NOMO-1 (cell line): ENCODE measurements around the gene PRSS23.
"Not testable (repeated sequence)": the region's sequence is repeated elsewhere in the genome, so short reads cannot be mapped to it uniquely, and the experiment has no call there.

Source experiments
- DNase-seq, 2 experiments: peaks; one replicate each; lab custom pipeline; 2025; ENCODE audit not compliant: unreplicated experiment in 2 of 2; lab: John Stamatoyannopoulos, UW

The PRSS23 gene

DNA sequence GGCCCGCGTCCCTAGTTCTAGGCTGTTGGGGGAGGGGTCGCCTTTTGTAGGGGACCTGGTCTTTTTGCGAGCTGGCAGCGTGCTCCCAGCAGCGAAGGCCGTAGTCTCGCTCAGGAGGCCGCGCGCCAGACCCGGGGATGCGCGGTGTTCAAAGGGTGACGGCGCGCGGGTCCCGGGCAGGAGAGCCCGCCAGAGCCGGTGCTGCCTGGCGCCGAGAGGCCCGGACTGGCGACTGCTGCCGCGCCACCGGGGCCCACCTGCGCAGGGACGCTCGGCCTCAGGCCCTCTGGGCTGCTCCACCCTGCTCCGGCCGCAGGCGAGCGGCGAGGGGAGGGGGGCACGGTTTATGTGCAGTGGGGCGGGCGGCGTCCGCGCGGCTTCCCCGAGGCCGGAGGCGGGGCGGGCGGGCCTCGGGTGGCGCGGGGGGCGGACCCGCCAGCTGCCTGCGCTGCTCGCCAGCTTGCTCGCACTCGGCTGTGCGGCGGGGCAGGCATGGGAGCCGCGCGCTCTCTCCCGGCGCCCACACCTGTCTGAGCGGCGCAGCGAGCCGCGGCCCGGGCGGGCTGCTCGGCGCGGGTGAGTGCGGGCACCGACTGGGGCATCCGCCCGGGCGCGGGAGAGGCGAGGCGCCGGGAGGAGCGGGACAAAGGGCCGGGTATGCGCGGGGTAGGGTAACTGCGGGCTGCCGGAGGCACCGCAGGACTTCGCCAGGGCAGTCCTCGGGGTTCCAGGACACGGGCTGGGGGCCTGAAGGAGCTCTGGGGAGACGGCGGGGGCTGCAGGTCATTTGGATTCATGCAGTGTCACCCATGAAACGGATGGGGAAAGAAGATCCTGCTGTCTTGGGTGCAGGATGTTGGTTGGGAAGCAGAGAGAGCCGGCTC, at the start of gene PRSS23:
TSS of gene PRSS23 (plus strand) at position 467 of the 884 bp plus-strand sequence. CDS start 7,102 bp downstream, outside the sequence.
- no peak for DNase-seq

- no peak for DNase-seq
Measured at GRCh38 chr11:86753459-86753858, 46.9 kb upstream of the PRSS23 start.

GRCh38 chr11:86755146-86755545, 45.2 kb upstream of the PRSS23 start:
- no peak for DNase-seq

- no peak for DNase-seq
Measured at GRCh38 chr11:86758171-86758570, 42.2 kb upstream of the PRSS23 start.

- DNase-seq: no peak
Measured at GRCh38 chr11:86760577-86760976, 39.8 kb upstream of the PRSS23 start.

DNA sequence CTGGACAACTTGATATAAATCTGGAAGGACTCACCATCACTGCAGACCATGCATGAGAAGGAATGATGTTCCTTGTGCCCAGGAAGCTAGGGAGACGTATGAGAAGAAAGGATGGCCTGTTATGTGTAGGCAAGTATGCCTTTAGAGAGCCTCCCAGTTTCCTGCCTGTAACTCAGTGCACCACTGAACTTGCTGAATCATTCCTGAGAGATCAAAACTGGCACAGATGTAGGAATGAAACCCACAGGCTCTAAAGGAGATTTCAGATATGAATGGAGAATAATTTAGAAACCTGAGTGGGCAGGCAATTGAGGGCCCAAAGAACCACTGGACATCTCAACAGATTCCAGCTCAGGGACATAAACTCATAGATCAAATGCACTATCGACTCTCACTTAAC, 38.4 kb upstream of the PRSS23 start:
- no peak for DNase-seq

DNA sequence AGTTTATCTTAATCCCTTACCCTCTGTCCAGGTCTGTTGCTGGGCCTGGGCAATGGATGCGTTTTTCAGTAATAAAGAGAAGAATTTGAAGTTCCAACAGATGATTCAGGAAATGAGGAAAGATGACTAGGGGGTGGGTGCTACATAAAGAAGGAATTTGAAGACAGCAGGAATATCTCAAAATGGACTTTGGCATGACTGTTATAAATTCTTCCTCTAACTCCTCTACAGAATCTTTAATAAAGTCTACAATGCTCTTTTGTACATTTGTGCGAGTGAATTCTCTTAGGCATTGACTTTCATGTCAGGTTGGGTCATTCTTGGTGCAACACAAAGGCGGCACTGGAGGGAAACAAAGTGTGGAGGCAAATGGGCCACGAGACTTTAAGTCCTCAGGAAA, 35.1 kb upstream of the PRSS23 start:
- DNase-seq: no peak

DNA sequence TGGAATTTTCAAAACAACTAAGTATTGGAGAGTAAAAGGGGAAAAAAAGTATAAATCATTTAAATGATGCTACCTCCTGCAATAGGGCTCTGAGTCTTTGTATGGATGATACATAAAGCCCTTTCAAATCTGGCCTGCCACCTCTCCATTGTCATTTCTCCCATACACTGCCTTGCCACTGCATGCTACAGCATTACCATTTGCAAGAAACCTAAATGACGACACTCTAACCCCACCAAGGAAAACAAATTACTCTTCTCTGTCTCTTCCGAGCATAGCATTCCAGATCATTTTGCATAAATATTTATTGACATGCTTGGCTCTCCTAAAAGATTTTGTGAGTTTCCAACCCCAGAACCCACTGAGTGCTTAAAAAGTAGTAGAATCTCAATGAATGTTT, 34.5 kb upstream of the PRSS23 start:
- no peak for DNase-seq

DNA sequence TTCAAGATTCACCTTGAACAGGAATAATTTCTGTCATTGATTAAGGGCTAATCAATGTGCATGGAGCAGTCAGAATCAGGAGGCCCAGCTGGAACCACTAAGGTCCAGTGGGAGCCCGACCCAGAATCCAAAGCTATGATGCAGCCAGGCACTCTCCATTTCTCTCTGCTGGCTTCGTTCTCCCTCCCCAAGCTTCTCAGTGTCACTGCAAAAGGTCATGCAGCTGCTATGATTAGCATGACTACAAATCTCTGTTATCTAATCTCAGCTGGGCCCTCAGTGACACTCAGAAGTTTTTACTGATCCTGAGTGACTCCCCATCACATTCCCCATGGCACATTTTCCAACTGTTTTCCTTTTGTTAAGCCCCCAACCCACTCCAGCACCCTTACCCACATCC, 31.1 kb upstream of the PRSS23 start:
- no peak for DNase-seq

- not testable (repeated sequence) for DNase-seq
Measured at GRCh38 chr11:86770473-86771027, 29.8 kb upstream of the PRSS23 start.

- DNase-seq: no peak
Measured at GRCh38 chr11:86772999-86773398, 27.3 kb upstream of the PRSS23 start.

DNA sequence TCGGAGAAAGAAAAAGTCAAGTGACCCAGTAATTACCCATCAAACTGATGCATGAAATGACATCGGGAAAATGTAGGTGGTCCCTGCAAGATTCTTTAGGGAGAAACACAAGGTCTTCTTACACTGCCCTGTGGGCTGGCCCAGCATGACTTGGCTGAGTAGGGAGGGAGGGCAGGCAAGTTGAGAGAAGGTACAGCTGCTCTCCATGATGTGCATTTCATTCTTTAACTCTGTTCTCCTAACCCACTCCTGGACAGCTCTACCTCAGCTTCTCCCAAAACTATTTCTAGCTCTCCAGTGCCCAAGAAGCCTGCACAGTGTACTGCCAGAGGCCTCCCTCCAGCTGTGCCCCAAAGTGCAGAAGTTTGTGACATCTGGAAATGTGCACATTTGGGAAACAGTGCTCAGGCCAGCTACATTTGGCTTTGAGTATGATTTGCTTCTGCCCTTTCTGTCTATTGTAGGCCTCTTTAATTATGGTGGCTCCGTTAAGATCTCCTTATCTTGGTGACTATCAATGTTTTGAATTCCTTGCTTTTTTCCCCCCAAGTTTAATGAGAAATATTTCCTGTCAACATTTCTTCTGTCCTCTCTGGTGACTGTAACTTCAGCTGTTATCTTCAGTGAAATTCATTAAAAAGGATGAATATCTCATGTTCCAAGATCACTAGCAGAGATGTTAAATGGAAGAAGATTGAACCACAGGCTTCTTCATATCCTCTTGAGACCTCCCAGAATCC, 26.7 kb upstream of the PRSS23 start:
- DNase-seq: no peak

DNA sequence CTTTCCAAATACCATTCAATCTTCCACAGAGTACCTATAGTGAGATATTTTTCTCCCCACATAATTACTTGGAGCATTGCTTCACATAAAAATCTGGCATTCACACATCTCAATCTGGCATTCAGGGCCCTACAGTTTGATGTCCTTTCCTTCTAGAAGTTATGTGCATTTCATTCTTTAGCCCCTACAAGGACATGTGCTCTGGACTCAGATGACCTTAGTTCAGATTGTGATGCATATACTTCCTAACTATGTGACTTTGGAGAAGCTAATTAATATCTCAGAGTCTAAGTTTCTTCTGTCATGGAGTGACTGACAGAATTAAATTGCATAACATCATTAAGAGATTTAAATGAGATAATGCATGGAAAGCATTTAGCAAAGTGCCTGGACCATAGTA, 25.9 kb upstream of the PRSS23 start:
- no peak for DNase-seq

DNA sequence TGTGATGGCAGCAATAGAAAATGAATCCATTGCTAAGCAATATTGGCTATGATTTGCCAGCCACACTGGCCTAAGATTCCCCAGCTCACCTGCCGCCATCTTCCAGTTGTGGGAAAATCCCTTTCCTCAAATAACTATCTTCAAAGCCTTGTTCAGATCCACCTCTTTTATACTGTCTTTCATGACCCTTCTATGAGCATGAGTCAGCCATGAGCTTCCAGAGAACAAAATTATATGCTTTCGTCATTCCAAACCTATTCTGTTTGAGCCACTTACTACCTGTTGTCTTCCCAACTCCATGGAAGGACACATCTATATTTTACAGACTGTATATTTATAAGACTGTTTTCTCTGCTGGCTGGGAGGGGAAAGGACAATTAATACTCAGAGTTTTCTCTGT, 25.0 kb upstream of the PRSS23 start:
- no peak for DNase-seq

- DNase-seq: no peak
Measured at GRCh38 chr11:86781546-86781945, 18.8 kb upstream of the PRSS23 start.

- DNase-seq: no peak
Measured at GRCh38 chr11:86782742-86783141, 17.6 kb upstream of the PRSS23 start.

DNA sequence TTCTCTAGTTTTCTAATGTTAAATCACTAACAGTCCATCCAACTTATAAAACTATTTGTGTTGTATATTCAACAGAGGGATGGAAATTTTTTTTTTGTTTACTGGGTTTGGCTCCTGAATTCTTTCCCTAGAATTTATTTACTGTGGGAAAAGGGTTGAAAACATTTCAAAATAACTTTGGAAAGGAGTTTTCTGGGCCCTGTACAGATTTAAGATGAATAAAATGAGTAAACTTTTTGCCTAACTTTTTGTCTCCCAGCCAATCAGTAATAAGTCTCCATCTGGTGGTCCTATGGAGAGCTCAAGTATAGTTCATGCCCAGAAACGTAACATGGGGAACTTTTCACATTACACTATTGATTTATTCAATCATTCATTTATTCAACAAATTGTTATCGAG, 16.7 kb upstream of the PRSS23 start:
- no peak for DNase-seq

DNA sequence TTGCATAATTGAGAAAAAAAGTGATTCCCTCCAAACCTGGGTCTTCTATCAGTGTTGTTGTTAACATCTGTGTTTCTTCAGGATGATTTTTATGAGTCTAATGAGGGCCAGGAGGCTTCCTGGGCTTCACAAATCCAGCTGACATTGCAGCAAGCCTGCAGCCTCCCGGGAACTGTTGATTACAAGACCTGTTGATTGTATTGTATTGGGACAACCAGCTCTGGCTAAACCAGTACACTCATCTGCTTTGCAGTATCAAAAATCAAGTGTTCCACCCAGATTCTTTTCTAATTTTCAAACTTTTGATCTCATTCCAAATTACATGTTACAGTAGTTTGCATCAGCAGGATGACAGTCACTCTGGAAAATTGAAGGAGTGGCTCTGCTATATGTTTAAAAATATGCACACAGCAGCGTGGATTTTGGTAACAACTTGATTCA, 16.1 kb upstream of the PRSS23 start:
- no peak for DNase-seq

DNA sequence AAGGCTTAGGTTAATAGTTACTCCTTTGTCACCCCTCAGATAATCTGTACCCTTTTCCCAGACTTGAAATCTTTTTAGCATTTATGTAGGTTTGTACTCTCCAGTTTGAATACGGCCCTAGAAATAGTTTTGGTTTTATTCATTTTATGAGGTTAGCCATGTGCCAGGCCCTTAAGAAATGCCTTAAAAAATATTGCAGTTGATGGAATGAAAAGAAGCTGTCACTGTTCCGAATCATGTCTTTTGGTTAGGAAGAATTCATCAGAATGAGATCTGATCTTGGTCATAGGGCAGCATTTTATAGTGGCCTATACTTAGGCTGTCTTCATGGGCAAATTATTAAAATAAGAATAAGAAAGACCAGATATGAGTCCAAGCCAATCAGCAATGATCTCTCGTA, 14.8 kb upstream of the PRSS23 start:
- no peak for DNase-seq

- peak in 1 of 2 experiments; percentile 39 for DNase-seq
Measured at GRCh38 chr11:86787018-86787536, 13.3 kb upstream of the PRSS23 start.

- no peak for DNase-seq
Measured at GRCh38 chr11:86787656-86788055, 12.7 kb upstream of the PRSS23 start.
